ENCODE results near the gene SDK1.

The SDK1 gene

DNA sequence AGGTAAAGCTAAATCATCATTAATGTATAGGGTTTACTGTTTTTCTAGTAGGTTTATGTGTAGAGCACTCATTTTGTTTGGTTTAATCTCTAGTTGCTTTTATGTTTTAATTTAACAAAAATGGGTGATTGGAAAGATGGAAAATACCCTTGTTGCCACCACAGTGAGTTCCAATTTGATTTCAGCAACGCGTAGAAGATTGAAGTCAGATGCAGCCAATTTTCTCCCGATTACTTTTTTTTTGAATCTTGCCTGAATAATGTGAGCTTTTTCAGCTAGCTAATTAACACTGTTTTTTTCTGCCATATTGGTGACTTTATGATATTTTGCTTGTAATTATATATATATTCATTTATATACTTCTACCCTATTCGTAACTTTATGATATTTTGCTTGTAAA lies 293.8 kb downstream of the SDK1 start:
- Histone ChIP-seq H3K36me3 (no peaks in the 10 kb centered on the region), H3K4me1 (no peaks in the 10 kb centered on the region), H3K9me3 (no peaks in the 10 kb centered on the region), H3K4me3 (ENCODE audit: low read depth, low read length) (no peak overlapping the region), H3K27me3 (no peaks in the 10 kb centered on the region)
- no peak for TF ChIP-seq CTCF (IDR thresholded peaks at IDR 0.05; ENCODE audit: low read depth, low read length)
- DNase-seq = no peak

- no peaks in the 10 kb centered on the region for H3K27me3 ChIP-seq
- DNase-seq = no peak
- H3K36me3 ChIP-seq = no peaks in the 10 kb centered on the region
- H3K9me3 ChIP-seq = no peaks in the 10 kb centered on the region
- no peaks in the 10 kb centered on the region for H3K4me1 ChIP-seq
- no peak for TF ChIP-seq CTCF (IDR thresholded peaks at IDR 0.05; ENCODE audit: low read depth, low read length)
- H3K4me3 ChIP-seq (ENCODE audit: low read depth, low read length) = no peak overlapping the region
Observed at GRCh38 chr7:3598854-3599253, 297.8 kb downstream of the SDK1 start.

DNA sequence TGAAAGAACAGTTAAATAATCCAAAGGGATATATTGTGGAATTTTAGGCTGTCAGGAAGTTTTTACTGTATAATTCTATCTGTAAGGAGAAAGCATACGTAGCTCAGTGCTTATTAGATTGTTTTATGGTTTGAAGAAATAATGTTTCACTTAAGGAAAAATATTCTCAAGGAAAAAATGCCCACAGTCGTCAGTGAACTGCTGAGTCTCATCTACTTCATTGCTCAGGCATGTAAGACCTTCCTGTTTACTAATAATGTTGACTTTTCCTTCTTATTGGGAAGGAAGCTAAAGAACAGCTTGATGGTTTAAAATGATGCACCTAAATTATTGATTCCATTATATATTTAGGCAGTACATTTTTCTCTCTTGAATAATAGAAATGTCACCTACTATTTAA lies 304.2 kb downstream of the SDK1 start:
- H3K4me1 ChIP-seq = no peaks in the 10 kb centered on the region
- no peaks in the 10 kb centered on the region for H3K9me3 ChIP-seq
- no peaks in the 10 kb centered on the region for H3K27me3 ChIP-seq
- DNase-seq = no peak
- no peak overlapping the region for H3K4me3 ChIP-seq (ENCODE audit: low read depth, low read length)
- no peaks in the 10 kb centered on the region for H3K36me3 ChIP-seq
- TF ChIP-seq CTCF (IDR thresholded peaks at IDR 0.05; ENCODE audit: low read depth, low read length) = no peak

DNA sequence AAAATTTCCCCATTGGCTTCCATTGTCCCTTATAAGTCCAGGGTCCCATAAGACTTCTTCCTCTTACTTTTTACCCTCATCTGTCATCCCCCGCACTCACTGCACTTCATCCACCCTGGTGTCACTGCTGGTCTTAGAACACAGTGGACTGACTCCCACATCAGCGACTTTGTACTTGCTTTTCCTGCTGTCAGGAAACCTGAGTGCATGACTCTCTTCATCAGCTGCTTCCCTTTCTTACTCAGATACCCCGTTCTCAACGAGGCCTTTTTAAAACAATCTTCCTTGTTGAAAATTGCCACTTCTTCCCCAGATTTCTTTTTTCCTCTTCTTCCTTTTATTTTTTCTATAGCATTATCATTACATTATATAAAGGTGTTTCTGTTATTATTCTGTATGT lies 305.4 kb downstream of the SDK1 start:
- no peaks in the 10 kb centered on the region for H3K36me3 ChIP-seq
- no peak for DNase-seq
- H3K4me3 ChIP-seq (ENCODE audit: low read depth, low read length) = no peak overlapping the region
- H3K27me3 ChIP-seq = no peaks in the 10 kb centered on the region
- H3K4me1 ChIP-seq = no peaks in the 10 kb centered on the region
- no peaks in the 10 kb centered on the region for H3K9me3 ChIP-seq
- no peak for TF ChIP-seq CTCF (IDR thresholded peaks at IDR 0.05; ENCODE audit: low read depth, low read length)

DNA sequence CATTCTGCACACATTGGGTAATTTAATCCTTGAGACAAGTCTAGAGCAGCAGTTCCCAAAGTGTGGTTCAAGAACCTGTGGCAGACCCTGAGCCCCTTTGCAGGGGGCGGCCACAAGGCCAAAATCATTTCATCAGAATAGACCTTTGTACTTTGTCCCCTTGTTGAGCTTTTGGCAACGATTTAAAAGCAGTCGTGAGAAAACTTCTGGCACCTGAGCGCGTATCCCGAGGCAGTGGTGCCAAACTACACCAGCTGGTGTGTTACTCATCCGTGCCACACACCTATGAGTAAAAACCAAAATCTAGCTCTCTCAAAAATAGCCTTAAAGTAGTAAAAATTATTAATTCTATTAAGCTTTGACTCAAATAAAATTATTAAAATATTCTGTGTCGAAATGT lies 306.8 kb downstream of the SDK1 start:
- TF ChIP-seq CTCF (IDR thresholded peaks at IDR 0.05; ENCODE audit: low read depth, low read length) = no peak
- Histone ChIP-seq H3K4me1 (no peaks in the 10 kb centered on the region), H3K27me3 (no peaks in the 10 kb centered on the region), H3K36me3 (no peaks in the 10 kb centered on the region), H3K9me3 (no peaks in the 10 kb centered on the region), H3K4me3 (ENCODE audit: low read depth, low read length) (no peak overlapping the region)
- DNase-seq = no peak

- no peak overlapping the region for H3K4me3 ChIP-seq (ENCODE audit: low read depth, low read length)
- no peaks in the 10 kb centered on the region for H3K36me3 ChIP-seq
- no peaks in the 10 kb centered on the region for H3K4me1 ChIP-seq
- no peaks in the 10 kb centered on the region for H3K27me3 ChIP-seq
- no peak for DNase-seq
- TF ChIP-seq CTCF (IDR thresholded peaks at IDR 0.05; ENCODE audit: low read depth, low read length) = no peak
- H3K9me3 ChIP-seq = no peaks in the 10 kb centered on the region
Observed at GRCh38 chr7:3616306-3616705, 315.3 kb downstream of the SDK1 start.
